Measurements from ENCODE around the gene SPATA12.

Gene SPATA12

DNA sequence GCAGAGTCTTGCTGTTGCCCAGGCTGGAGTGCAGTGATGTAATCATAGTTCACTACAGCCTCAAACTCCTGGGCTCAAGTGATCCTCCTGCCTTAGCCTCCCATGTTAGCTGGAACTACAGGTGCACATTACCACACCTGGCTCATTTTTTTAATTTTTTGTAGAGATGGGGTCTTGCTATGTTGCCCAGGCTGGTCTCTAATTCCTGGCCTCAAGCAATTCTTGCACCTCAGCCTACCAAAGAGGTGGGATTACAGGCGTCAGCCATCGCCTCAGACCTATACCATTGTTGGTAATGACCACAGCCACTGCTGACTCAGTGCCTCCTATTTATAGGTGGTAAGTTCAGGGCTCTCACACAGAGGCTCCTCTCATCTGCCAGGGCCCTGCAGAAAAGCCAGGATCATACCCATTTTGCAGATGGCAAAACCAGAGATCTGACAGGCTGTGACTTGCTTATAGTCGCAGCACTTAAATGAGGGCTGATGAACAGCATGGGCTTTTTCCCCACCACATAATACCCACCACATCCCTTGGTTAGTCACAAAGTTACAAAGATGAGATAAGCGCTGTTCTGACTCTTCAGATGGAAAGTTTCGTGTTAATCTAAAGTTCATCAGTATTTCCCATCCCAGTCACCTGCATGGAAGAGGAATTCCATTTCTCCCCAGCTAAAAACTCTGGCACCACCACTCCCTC, 21.8 kb upstream of the SPATA12 start:
- Histone ChIP-seq H3K27me3 (ENCODE audit: insufficient read depth, low read length, poor library complexity, severe bottlenecking) (no peaks in the 10 kb centered on the region), H3K4me2 (ENCODE audit: low read depth, low read length, poor library complexity, severe bottlenecking) (no peak overlapping the region), H4K20me1 (ENCODE audit: insufficient read depth, low read length, poor library complexity, severe bottlenecking) (no peaks in the 10 kb centered on the region), H3K36me3 (ENCODE audit: insufficient read depth, low read length) (no peaks in the 10 kb centered on the region), H3K4me1 (ENCODE audit: insufficient read depth, low read length, poor library complexity, severe bottlenecking) (no peaks in the 10 kb centered on the region), H3K9me3 (ENCODE audit: insufficient read depth, low read depth, low read length) (no peaks in the 10 kb centered on the region), H3K79me2 (ENCODE audit: insufficient read depth, low read length) (no peaks in the 10 kb centered on the region), H3K9ac (ENCODE audit: low read depth, low read length, poor library complexity, severe bottlenecking) (no peak overlapping the region), H3F3A (ENCODE audit: low read depth) (no peaks in the 10 kb centered on the region), H2AFZ (ENCODE audit: low read length) (no peak overlapping the region), H3K4me3 (ENCODE audit: low read length, poor library complexity, severe bottlenecking) (no peak overlapping the region), H3K9me2 (replicated peaks; ENCODE audit: low read depth, low read length) (no peaks in the 10 kb centered on the region)
- TF ChIP-seq, protein P1, sequence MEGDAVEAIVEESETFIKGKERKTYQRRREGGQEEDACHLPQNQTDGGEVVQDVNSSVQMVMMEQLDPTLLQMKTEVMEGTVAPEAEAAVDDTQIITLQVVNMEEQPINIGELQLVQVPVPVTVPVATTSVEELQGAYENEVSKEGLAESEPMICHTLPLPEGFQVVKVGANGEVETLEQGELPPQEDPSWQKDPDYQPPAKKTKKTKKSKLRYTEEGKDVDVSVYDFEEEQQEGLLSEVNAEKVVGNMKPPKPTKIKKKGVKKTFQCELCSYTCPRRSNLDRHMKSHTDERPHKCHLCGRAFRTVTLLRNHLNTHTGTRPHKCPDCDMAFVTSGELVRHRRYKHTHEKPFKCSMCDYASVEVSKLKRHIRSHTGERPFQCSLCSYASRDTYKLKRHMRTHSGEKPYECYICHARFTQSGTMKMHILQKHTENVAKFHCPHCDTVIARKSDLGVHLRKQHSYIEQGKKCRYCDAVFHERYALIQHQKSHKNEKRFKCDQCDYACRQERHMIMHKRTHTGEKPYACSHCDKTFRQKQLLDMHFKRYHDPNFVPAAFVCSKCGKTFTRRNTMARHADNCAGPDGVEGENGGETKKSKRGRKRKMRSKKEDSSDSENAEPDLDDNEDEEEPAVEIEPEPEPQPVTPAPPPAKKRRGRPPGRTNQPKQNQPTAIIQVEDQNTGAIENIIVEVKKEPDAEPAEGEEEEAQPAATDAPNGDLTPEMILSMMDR (conservative IDR thresholded peaks at IDR 0.05; ENCODE audit: low read length), result no peak
- no peak for TF ChIP-seq EZH2phosphoT487 (IDR thresholded peaks at IDR 0.05; ENCODE audit: borderline replicate concordance)

DNA sequence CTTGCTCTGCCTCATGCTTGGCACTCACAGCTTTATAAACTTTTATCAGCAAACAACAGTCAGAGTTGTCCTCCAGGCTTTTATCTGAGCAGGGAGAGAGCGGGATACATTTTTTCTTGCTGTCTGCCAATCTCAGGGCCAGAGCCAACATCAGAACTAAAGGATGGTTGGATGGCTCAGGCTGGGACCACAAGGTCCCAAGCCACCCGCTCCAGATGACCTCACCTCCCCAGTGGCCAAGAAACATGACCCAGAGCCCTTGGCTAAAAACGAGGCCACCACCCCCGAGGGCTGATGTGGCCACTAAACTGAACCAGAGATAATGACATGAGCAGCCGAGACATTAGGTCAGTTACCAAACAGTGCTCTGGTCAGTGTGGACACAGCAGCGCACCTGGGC, 18.8 kb upstream of the SPATA12 start:
- no peaks in the 10 kb centered on the region for H3K4me1 ChIP-seq (ENCODE audit: insufficient read depth, low read length, poor library complexity, severe bottlenecking)
- H3F3A ChIP-seq (ENCODE audit: low read depth), result no peaks in the 10 kb centered on the region
- H3K27me3 ChIP-seq (ENCODE audit: insufficient read depth, low read length, poor library complexity, severe bottlenecking), result no peaks in the 10 kb centered on the region
- H3K4me3 ChIP-seq (ENCODE audit: low read length, poor library complexity, severe bottlenecking), result no peak overlapping the region
- no peaks in the 10 kb centered on the region for H3K9me2 ChIP-seq (replicated peaks; ENCODE audit: low read depth, low read length)
- no peak for TF ChIP-seq EZH2phosphoT487 (IDR thresholded peaks at IDR 0.05; ENCODE audit: borderline replicate concordance)
- TF ChIP-seq, protein P1 (conservative IDR thresholded peaks at IDR 0.05; ENCODE audit: low read length), result no peak
- no peaks in the 10 kb centered on the region for H3K9me3 ChIP-seq (ENCODE audit: insufficient read depth, low read depth, low read length)
- no peak overlapping the region for H2AFZ ChIP-seq (ENCODE audit: low read length)
- no peaks in the 10 kb centered on the region for H3K79me2 ChIP-seq (ENCODE audit: insufficient read depth, low read length)
- H3K36me3 ChIP-seq (ENCODE audit: insufficient read depth, low read length), result no peaks in the 10 kb centered on the region
- H4K20me1 ChIP-seq (ENCODE audit: insufficient read depth, low read length, poor library complexity, severe bottlenecking), result no peaks in the 10 kb centered on the region
- H3K4me2 ChIP-seq (ENCODE audit: low read depth, low read length, poor library complexity, severe bottlenecking), result no peak overlapping the region
- no peak overlapping the region for H3K9ac ChIP-seq (ENCODE audit: low read depth, low read length, poor library complexity, severe bottlenecking)

DNA sequence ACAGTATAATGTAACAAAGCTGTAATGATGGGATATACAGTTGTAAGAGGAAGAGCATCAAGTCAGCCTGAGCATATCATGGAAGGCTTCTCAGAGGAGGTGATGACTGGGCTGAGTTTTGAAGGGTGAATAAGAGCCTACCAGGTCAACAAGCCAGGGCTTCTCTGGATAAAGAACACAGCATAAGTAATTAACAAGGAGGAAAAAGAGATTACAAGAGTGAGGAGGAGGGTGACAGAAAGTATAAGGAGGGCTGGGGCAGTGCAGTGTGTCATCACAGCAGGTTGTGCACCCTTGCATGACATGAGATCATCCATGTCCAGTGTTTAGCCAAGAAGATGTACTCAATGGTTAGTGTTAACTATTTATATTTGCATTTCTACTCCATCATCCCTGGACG, 16.9 kb upstream of the SPATA12 start:
- Histone ChIP-seq H3K4me1 (ENCODE audit: insufficient read depth, low read length, poor library complexity, severe bottlenecking) (peaks cover 9% of the 10 kb centered on the region), H4K20me1 (ENCODE audit: insufficient read depth, low read length, poor library complexity, severe bottlenecking) (no peaks in the 10 kb centered on the region), H3F3A (ENCODE audit: low read depth) (no peaks in the 10 kb centered on the region), H3K9me2 (replicated peaks; ENCODE audit: low read depth, low read length) (no peaks in the 10 kb centered on the region), H3K79me2 (ENCODE audit: insufficient read depth, low read length) (no peaks in the 10 kb centered on the region), H2AFZ (ENCODE audit: low read length) (no peak overlapping the region), H3K4me2 (ENCODE audit: low read depth, low read length, poor library complexity, severe bottlenecking) (no peak overlapping the region), H3K36me3 (ENCODE audit: insufficient read depth, low read length) (no peaks in the 10 kb centered on the region), H3K9me3 (ENCODE audit: insufficient read depth, low read depth, low read length) (no peaks in the 10 kb centered on the region), H3K27me3 (ENCODE audit: insufficient read depth, low read length, poor library complexity, severe bottlenecking) (no peaks in the 10 kb centered on the region), H3K9ac (ENCODE audit: low read depth, low read length, poor library complexity, severe bottlenecking) (no peak overlapping the region), H3K4me3 (ENCODE audit: low read length, poor library complexity, severe bottlenecking) (no peak overlapping the region)
- TF ChIP-seq, protein P1 (conservative IDR thresholded peaks at IDR 0.05; ENCODE audit: low read length), result no peak
- TF ChIP-seq EZH2phosphoT487 (IDR thresholded peaks at IDR 0.05; ENCODE audit: borderline replicate concordance), result no peak
